ENCODE data around the gene NPIPB8.
"Not testable (repeated sequence)": the region's sequence is repeated elsewhere in the genome, so short reads cannot be mapped to it uniquely, and the experiment has no call there.

The NPIPB8 gene

DNA sequence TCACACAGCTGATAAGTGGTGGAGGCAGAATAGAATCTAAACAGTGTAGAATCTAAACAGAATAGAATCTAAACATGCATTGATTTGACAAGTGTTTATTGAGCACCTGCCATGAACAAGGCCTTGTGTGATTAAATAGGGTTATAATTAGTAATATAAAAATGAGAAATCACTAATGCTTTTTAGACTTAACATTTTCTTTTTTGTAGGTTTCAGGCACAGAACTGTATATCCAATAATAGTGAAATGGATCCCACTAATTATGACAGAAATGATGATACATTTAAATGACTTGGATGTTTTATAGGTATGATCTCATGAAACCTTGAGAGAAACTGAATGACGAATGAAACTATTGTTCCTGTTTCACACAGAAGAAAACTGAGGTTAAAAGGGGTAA is at the start of gene NPIPB8:
TSS of gene NPIPB8 (plus strand) at position 301 of the 400 bp plus-strand sequence. CDS start 296 bp downstream, outside the sequence.
- not testable (repeated sequence) for H3K27me3 Mint-ChIP-seq; H3K27ac Mint-ChIP-seq; H3K9me3 Mint-ChIP-seq; H3K36me3 Mint-ChIP-seq (ENCODE audit: low read depth); H3K4me3 Mint-ChIP-seq; H3K4me1 Mint-ChIP-seq (ENCODE audit: low read depth)

DNA sequence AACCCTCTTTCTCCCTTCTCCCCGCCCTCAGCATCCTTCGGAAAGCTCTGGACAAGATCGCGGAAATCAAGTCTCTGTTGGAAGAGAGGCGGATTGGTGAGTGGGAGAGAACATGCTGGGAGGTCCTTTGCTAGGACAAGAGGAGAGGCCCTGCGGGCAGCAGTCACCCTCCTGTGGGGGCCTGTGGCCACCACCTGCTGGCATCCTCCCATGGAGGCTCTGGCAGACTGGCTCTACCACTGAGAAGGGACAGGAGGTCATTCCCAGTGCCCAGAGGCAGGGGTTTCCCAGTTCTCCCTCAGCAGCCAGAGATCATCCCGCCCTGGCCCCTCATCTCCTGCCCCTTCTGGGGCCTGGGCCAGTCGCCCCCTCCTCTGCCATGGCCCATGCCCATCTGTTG is 48.8 kb upstream of the NPIPB8 start:
- no peak overlapping the region for H3K4me3 Mint-ChIP-seq
- no peaks in the 10 kb centered on the region for H3K4me1 Mint-ChIP-seq (ENCODE audit: low read depth)
- no peaks in the 10 kb centered on the region for H3K27me3 Mint-ChIP-seq
- H3K36me3 Mint-ChIP-seq (ENCODE audit: low read depth) = peaks cover 22% of the 10 kb centered on the region
- no peaks in the 10 kb centered on the region for H3K9me3 Mint-ChIP-seq
- H3K27ac Mint-ChIP-seq = no peak overlapping the region

DNA sequence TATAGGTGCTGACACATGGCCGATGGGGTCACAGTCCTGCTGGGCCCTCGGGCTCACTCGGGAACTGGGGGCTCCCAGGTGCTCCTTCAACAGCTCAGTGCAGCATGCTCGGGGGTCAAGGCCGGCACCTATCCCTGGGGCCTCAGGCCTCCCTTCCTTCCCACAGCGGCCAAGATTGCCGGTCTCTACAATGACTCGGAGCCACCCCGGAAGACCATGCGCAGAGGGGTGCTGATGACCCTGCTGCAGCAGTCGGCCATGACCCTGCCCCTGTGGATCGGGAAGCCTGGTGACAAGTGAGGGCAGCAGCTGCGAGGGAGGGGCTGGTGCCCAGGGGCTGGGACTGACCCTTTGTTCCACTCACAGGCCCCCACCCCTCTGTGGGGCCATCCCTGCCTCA is 47.9 kb upstream of the NPIPB8 start:
- Mint-ChIP-seq H3K4me1 (ENCODE audit: low read depth) (no peaks in the 10 kb centered on the region), H3K27ac (no peak overlapping the region), H3K9me3 (no peaks in the 10 kb centered on the region), H3K36me3 (ENCODE audit: low read depth) (peaks cover 18% of the 10 kb centered on the region), H3K4me3 (no peak overlapping the region), H3K27me3 (no peaks in the 10 kb centered on the region)

DNA sequence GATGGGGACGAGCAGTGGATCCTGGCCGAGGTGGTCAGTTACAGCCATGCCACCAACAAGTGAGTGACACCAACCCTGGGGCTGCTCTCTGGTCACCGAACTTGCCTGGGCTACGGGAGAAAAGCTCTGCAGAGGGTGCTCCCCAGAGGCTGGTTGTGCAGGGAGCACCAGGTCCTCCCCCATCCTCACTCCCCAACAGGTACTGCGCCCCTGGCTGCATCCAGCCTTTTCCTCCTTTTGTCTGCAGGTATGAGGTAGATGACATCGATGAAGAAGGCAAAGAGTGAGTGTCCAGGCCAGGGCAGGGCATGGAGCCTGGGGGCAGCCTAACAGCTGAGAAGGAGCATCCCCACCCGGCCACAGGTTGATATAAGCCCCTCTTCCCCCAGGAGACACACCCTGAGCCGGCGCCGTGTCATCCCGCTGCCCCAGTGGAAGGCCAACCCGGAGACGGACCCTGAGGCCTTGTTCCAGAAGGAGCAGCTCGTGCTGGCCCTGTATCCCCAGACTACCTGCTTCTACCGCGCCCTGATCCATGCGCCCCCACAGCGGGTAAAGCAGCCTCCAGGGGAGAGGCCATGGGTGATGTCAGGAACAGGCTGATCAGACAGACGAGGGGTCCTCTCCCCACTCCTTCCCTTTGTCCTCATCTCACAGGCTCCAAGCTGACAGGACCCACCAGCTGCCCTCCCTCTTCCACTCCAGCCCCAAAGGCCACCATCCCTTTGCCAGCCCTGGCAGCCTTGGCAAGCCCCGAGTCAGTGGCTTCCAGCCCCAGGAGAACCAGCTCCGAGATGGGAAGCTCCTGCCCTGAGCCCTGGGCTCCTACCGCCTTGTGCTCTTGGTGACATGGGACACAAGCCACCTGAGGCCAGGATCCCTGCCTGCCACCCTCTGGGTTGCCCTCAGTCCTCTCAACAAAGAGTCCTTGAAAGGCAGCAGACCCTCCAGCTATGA is 47.2 kb upstream of the NPIPB8 start:
- no peaks in the 10 kb centered on the region for H3K9me3 Mint-ChIP-seq
- no peak overlapping the region for H3K4me3 Mint-ChIP-seq
- H3K4me1 Mint-ChIP-seq (ENCODE audit: low read depth) = no peaks in the 10 kb centered on the region
- H3K27me3 Mint-ChIP-seq = no peaks in the 10 kb centered on the region
- H3K27ac Mint-ChIP-seq = no peak overlapping the region
- H3K36me3 Mint-ChIP-seq (ENCODE audit: low read depth) = peaks cover 13% of the 10 kb centered on the region

- Mint-ChIP-seq H3K9me3 (no peaks in the 10 kb centered on the region), H3K4me1 (ENCODE audit: low read depth) (no peaks in the 10 kb centered on the region), H3K27me3 (no peaks in the 10 kb centered on the region), H3K27ac (no peak overlapping the region), H3K36me3 (ENCODE audit: low read depth) (peaks cover 13% of the 10 kb centered on the region), H3K4me3 (no peak overlapping the region)
These were observed 46.5 kb upstream of the NPIPB8 start for GRCh38 chr16:28591355-28591754.

DNA sequence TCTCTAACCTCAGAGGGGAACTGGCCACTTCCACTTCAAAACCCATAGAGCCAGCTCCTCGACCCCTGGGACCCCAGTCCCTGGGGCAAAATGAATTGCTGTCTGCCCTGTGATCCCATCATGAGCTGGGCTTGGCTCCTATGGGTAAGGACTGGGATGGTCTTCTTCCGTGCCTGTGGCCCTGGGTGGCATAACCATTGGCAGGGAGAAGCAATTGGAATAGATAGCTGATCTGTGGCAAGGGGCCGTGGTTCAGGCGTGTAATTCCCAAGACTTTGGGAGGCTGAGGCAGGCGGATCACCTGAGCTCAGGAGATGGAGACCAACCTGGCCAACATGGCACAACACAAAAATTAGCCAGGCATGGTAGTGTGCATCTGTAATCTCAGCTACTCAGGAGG is 45.4 kb upstream of the NPIPB8 start:
- Mint-ChIP-seq H3K27ac (no peak overlapping the region), H3K4me1 (ENCODE audit: low read depth) (no peaks in the 10 kb centered on the region), H3K9me3 (no peaks in the 10 kb centered on the region), H3K36me3 (ENCODE audit: low read depth) (peaks cover 7% of the 10 kb centered on the region), H3K4me3 (no peak overlapping the region), H3K27me3 (no peaks in the 10 kb centered on the region)

DNA sequence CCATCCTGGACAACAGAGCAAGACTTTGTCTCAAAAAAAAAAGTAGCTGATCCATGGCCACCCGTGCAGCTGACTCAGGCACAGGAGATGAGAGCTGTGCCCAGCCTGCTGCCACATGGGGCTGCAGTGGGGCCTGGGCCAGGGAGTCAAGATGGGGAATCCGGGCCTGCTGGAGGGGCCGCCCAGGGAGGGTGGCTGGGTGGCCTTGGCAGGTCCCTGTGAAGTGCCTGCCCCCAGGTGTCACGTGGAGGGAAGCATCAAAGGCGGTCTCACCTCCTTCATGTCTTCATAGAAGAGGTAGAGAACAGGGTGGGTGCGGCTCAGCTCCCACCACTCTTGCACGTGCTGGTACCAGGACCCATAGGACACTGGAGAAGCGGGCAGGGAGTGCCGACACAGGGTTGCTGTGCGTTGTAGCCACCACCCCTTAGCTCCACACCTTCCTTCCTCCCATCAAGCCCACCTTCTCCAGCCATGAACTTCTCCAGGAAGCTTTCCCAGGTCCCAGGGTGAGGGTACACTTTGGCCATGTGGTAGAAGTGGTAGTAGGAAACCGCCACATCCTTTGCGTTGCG is 44.8 kb upstream of the NPIPB8 start:
- H3K27me3 Mint-ChIP-seq = no peaks in the 10 kb centered on the region
- H3K4me1 Mint-ChIP-seq (ENCODE audit: low read depth) = no peaks in the 10 kb centered on the region
- no peaks in the 10 kb centered on the region for H3K9me3 Mint-ChIP-seq
- peaks cover 5% of the 10 kb centered on the region for H3K36me3 Mint-ChIP-seq (ENCODE audit: low read depth)
- H3K4me3 Mint-ChIP-seq = no peak overlapping the region
- no peak overlapping the region for H3K27ac Mint-ChIP-seq

- H3K9me3 Mint-ChIP-seq; H3K4me3 Mint-ChIP-seq; H3K4me1 Mint-ChIP-seq (ENCODE audit: low read depth); H3K27ac Mint-ChIP-seq; H3K27me3 Mint-ChIP-seq; H3K36me3 Mint-ChIP-seq (ENCODE audit: low read depth): not testable (repeated sequence)
These were observed 42.4 kb upstream of the NPIPB8 start for GRCh38 chr16:28595451-28595850.

GRCh38 chr16:28596115-28596630 is 41.7 kb upstream of the NPIPB8 start:
- H3K4me3 Mint-ChIP-seq = no peak overlapping the region
- H3K27me3 Mint-ChIP-seq = no peaks in the 10 kb centered on the region
- no peak overlapping the region for H3K27ac Mint-ChIP-seq
- H3K4me1 Mint-ChIP-seq (ENCODE audit: low read depth) = no peaks in the 10 kb centered on the region
- H3K9me3 Mint-ChIP-seq = no peaks in the 10 kb centered on the region
- no peaks in the 10 kb centered on the region for H3K36me3 Mint-ChIP-seq (ENCODE audit: low read depth)

GRCh38 chr16:28596840-28597691 is 40.8 kb upstream of the NPIPB8 start, which contains the start of gene SULT1A2:
Gene SULT1A2, minus strand, starts transcription at chr16:28597050. Its CDS starts 1,120 bp downstream, at chr16:28595930.
- Mint-ChIP-seq H3K27ac (no peak within 1 kb of the TSS), H3K27me3 (no peaks in the 10 kb centered on the region), H3K4me3 (no peak within 1 kb of the TSS)

GRCh38 chr16:28597692-28598261 is 40.1 kb upstream of the NPIPB8 start:
- Mint-ChIP-seq H3K4me3 (no peak overlapping the region), H3K36me3 (ENCODE audit: low read depth) (no peaks in the 10 kb centered on the region), H3K4me1 (ENCODE audit: low read depth) (no peaks in the 10 kb centered on the region), H3K27ac (no peak overlapping the region), H3K27me3 (no peaks in the 10 kb centered on the region), H3K9me3 (no peaks in the 10 kb centered on the region)

More at GRCh38 chr16:28596840-28597691, 40.8 kb upstream of the NPIPB8 start, which contains the start of gene SULT1A2:
- H3K9me3 Mint-ChIP-seq = no peaks in the 10 kb centered on the region
- no peaks in the 10 kb centered on the region for H3K36me3 Mint-ChIP-seq (ENCODE audit: low read depth)
- H3K4me1 Mint-ChIP-seq (ENCODE audit: low read depth) = no peaks in the 10 kb centered on the region

DNA sequence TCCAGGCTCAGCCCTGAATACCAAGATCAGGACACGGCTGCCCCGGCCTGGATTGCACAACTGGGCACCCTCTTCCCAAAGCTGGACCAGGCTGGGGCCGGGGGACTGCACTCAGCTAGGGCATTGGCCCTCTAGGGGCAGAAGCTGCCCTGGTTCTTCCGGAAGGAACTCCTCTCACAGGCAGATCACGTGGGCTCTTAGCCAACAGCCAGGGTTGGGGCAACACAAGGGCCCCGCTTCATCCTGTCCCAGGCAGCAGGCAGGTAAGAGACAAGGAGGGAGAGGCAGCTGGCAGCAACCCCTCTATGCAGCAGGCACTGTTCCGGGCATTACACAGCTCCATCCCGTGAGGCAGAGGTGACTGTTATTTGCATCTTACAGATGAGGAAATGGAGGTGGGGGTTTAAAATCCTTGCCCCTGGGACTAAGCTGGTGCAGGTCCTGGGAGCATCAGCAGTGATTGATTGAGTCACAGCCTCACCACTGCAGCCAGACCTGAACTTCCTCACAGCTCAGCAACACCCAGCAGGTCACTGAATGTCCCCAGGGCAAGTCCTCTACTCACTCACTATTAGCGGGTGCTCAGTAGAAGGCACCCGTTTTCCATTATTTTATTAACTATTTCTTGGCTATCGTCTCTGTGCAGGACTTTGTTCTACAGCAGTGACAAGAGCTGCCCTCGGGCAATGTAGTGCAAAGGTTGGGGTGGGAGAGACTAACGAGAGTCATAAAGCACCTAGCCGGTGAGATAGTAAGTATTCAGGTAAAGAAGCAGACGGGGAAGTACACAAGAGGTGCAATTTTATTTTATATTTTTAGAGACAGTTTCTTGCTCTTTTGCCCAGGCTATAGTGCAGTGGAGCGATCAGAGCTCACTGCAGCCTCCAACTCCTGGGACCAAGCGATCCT is 38.2 kb upstream of the NPIPB8 start:
- not testable (repeated sequence) for H3K36me3 Mint-ChIP-seq (ENCODE audit: low read depth); H3K4me3 Mint-ChIP-seq; H3K27me3 Mint-ChIP-seq; H3K27ac Mint-ChIP-seq; H3K4me1 Mint-ChIP-seq (ENCODE audit: low read depth); H3K9me3 Mint-ChIP-seq

GRCh38 chr16:28600965-28601364 is 36.9 kb upstream of the NPIPB8 start:
- not testable (repeated sequence) for H3K27ac Mint-ChIP-seq; H3K9me3 Mint-ChIP-seq; H3K4me1 Mint-ChIP-seq (ENCODE audit: low read depth); H3K36me3 Mint-ChIP-seq (ENCODE audit: low read depth); H3K4me3 Mint-ChIP-seq; H3K27me3 Mint-ChIP-seq

- H3K9me3 Mint-ChIP-seq; H3K36me3 Mint-ChIP-seq (ENCODE audit: low read depth); H3K4me1 Mint-ChIP-seq (ENCODE audit: low read depth); H3K27ac Mint-ChIP-seq; H3K4me3 Mint-ChIP-seq; H3K27me3 Mint-ChIP-seq: not testable (repeated sequence)
These were observed 36.3 kb upstream of the NPIPB8 start for GRCh38 chr16:28601589-28601988.
